Stimulated activated CD8-positive, alpha-beta memory T cell treated with anti-CD3 and anti-CD28 coated beads, Interleukin-15, amount 100 ng/mL, for 4 hours (primary cell): ENCODE data around the gene IFT43.

Experiments used
- DNase-seq, 2 donors: peaks; one replicate each; pipeline ENCODE4 v3.0.0-alpha.2; 2020; ENCODE audit warnings: low read depth in 2 of 2

Gene IFT43

GRCh38 chr14:76015191-76015590 is 29.6 kb downstream of the IFT43 start:
- DNase-seq: no peak

GRCh38 chr14:76015668-76016067 is 30.1 kb downstream of the IFT43 start:
- no peak for DNase-seq

DNA sequence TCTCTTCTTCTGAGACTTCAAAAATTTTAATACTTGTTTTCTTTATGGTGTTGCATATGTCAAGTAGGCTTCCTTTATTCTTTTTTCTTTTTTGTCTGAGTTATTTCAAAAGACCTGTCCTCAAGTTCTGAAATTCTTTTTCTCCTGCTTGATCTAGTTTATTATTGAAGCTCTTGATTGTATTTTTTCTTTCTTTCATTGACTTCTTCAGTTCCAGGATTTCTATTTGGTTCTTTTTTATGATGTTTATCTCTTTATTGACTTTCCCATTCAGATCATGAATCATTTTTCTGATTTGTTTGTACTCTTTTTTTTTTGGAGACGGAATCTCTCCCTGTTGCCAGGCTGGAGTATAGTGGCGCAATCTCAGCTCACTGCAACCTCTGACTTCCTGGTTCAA is 34.1 kb downstream of the IFT43 start:
- no peak for DNase-seq

- DNase-seq: no peak
Observed at GRCh38 chr14:76022991-76023390, 37.4 kb downstream of the IFT43 start.

DNA sequence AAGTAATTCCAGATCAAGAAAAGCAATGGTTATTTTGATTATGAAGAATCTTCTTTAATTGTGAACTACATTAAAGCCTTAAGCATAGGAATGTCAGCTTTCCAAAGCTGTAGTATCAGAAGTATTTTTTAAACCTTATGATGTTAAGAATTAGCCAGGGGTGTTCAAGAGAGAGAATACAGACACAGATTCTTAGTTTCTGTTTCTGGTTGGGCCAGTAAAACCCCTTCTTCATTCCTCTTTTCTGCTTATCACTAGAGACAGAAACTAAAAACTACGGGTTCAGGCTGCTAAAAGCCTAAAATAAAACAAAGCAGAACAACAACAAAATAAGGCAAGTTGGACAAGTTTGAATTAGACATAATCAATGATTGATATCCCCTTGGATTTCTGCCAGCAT is 38.2 kb downstream of the IFT43 start:
- no peak for DNase-seq

GRCh38 chr14:76024211-76024907 is 38.8 kb downstream of the IFT43 start:
- DNase-seq: no peak

DNA sequence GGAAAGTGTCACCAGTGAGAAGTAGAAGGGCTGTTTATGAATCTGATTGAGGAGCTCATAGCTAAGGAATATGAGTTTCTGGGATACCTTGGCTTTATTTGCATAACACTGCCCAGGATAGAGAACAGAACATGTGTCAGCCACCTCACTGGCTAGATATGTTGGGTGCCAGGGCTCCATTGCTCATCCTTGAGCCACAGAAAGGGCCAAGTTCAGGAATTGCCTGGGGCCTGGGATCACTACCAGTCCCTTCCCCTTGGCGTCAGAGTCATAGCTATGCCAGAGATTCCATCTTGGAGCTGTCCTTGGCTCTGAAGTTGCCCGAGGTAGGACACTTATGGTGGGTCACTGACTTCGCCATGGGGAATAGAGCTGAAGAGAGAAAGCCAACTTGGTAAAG is 49.0 kb downstream of the IFT43 start:
- no peak for DNase-seq

GRCh38 chr14:76040704-76041103 is 55.1 kb downstream of the IFT43 start:
- DNase-seq: no peak

GRCh38 chr14:76045773-76046172 is 60.2 kb downstream of the IFT43 start:
- no peak for DNase-seq

GRCh38 chr14:76050250-76050649 is 64.7 kb downstream of the IFT43 start:
- DNase-seq: no peak

DNA sequence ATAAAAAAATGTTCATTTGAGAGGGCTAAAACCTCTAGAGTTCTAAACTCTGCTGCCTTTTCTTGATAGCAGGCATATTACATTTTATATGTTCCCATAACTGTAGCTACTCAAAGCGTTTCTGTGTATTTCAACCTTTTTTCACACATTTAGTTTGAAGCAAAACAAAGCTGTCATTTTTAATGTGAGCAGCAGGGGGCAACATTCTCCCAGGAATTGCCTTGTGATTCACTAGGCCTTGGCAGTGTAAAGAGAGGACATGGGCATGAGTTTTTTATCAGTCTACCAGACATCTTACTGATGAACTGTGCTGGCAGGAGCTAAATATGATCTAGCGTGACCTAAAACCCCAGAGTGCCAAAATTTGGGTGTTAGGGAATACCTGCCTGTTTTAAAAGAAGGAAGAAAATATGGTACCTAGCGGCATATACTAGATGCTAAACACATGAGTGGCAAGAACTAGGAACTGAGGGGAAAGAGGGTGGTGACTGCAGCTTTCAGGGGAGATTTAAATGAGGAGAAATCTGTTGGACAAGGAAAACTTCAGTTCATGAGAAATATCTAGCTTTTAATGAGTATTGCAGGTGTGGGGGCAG is 65.3 kb downstream of the IFT43 start:
- peak in 1 of 2 donors; percentile 15 for DNase-seq

DNA sequence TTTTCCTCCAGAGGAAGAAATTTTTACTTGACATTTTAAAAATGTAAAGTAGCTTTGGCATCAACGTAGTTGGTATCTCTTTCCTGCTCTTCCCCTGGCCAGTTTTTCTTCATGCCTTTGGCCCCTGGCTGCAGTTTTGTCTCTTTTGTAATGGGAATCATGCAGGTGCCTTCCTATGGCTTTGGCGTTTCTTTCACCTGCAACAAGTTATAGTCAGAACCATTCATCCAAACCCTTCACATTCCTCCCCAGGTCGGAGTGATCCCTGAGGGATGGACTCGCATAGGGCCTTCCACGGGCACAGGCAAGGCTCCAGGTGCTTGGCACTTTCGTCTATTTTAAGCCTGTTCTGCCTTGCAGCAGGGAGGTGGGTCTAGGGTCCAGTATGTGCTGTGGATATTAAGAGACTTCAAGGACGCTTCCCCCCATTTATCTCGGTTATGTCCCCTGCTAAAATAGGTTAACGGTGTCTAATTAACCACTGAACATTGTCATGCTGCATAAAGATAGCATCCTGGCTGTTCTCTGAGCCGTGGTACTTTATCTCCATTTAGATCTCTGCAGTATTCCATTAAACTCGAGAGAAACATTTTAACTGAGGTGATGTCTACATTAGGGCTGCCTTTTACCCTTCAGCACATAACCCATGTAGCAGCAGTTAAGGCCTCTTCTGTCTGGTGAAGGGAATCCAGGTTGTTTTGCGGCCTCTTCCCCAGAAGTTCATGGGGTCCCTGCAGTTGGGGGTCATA is 66.3 kb downstream of the IFT43 start:
- DNase-seq: no peak

DNA sequence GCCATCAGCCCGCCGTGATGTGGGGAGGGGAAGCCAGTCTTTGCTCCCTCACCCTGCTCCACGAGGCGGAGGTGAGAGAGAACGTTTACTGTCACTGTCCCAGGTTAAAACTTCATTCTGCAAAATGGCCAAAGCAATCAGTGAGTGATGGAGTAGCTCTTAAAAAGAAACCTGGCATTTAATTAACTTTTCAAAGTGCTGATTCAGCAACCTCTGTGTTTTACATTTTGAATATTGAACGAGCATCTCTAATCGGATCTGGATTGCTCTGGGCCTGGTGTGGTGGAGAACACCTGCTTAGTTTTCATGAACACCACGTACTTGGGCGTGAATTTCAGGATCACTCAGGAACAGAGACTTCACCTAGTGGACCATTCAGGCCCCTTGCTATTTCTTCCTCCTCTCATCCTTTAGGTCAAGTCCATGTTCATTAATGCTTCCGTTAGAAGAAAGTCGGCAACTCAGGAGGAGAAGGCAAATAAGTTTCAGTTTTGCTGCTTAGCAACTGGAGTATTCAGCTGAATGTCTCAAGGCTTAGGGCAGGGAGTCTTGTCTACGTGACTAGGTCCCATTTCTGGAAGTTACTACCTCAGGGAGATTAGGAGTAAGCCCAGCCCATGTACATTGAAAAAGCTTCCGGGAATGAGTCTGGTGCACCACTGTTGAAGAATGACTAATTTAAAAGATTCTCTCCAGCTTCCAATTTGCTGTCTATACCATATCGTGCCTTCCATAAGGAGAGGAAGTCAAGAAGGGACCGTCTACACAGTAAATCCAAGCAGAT is 68.2 kb downstream of the IFT43 start:
- DNase-seq: no peak

GRCh38 chr14:76055330-76055729 is 69.8 kb downstream of the IFT43 start:
- no peak for DNase-seq

GRCh38 chr14:76056128-76056527 is 70.6 kb downstream of the IFT43 start:
- no peak for DNase-seq

GRCh38 chr14:76057914-76058313 is 72.4 kb downstream of the IFT43 start:
- DNase-seq: no peak

GRCh38 chr14:76063327-76063726 is 77.8 kb downstream of the IFT43 start:
- no peak for DNase-seq

DNA sequence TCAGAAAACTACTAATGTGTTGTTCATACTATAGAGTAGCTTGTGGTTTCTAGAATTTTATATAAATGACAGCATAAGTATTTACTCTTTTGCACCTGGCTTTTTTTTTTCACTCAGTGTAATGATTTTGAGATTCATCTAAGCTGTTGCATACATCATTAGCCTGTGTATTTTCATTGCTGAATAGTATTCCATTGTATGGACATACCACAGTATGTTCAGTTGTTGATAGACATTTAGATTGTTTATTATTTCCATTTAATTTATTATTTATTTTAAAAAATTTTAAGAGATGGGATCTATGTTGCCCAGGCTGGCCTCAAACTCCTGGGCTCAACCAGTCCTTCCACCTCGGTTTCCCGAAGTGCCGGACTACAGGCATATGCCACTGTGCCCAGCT is 80.0 kb downstream of the IFT43 start:
- DNase-seq: no peak

- no peak for DNase-seq
Observed at GRCh38 chr14:76067536-76067935, 82.0 kb downstream of the IFT43 start.

DNA sequence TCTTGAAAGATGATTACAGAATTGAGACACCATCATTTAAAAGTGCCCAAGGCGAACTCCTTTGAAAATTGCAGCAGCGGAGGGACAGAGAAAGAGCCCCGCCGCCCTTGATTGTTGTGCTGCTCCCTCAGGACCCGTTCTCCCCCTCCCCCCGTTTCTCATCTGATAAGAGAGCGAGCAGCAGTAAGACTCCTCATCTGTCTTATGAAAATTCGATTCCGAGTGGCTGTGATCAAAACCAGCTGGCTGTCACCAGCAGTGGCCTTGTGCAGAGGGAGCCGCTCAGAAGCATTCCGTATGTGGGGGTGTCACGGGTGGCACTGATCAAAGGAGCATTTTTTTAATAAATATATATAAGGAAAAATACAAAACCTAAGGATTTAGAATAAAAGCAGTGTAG is 88.2 kb downstream of the IFT43 start:
- no peak for DNase-seq

GRCh38 chr14:76077340-76077739 is 91.8 kb downstream of the IFT43 start:
- DNase-seq: no peak

GRCh38 chr14:76078501-76078900 is 92.9 kb downstream of the IFT43 start:
- DNase-seq: no peak
